GM19324 (cell line): ENCODE data around the gene LCE5A.
"Not testable (repeated sequence)": the region's sequence is repeated elsewhere in the genome, so short reads cannot be mapped to it uniquely, and the experiment has no call there.

Experiments used
- ATAC-seq: cut with Tn5 transposase; IDR thresholded peaks from one replicate; pipeline ENCODE4 v1.9.1; 2021; ENCODE audit warnings: mild to moderate bottlenecking, moderate library complexity; ENCODE audit not compliant: unreplicated experiment, low FRiP score

The LCE5A gene, protein sequence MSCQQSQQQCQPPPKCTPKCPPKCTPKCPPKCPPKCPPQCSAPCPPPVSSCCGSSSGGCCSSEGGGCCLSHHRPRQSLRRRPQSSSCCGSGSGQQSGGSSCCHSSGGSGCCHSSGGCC

GRCh38 chr1:152510503-152510902 is at the start of gene LCE5A:
Gene LCE5A (plus strand): TSS chr1:152510803. CDS start chr1:152511535, 732 bp downstream.
- no peak for ATAC-seq

GRCh38 chr1:152461544-152461943 is 49.1 kb upstream of the LCE5A start:
- ATAC-seq, result no peak

DNA sequence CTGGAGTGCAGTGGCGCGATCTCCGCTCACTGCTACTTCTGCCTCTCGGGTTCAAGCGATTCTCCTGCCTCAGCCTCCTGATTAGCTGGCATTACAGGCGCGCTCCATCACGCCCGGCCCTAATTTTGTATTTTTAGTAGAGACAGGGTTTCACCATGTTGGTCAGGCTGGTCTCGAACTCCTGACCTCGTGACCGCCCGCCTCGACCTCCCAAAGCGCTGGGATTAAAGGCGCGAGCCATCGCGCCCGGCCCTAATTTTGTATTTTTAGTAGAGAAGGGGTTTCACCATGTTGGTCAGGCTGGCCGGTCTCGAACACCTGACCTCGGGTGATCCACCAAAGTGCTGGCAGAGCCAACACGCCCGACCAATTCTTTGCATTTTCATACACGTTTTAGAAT is 48.0 kb upstream of the LCE5A start:
- no peak for ATAC-seq

DNA sequence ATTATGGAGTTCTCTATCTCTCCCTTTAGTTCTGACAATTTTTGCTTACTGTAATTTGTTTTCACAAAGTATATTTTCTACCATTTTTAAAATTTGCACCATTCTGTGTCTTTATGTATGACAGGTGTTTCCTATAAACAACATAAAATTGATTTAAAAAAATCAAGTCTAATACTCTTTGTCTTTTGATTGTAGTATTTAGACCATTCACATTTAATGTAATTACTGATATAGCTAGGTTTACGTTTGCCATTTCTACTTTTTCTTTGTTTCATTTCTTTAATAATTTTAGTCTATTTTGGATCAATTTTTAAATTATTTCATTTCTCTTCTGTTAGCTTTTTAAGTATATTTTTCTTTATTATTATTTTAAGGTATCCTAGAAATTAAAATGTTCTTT is 44.4 kb upstream of the LCE5A start:
- no peak for ATAC-seq

GRCh38 chr1:152473887-152474537 is 36.6 kb upstream of the LCE5A start:
- no peak for ATAC-seq

DNA sequence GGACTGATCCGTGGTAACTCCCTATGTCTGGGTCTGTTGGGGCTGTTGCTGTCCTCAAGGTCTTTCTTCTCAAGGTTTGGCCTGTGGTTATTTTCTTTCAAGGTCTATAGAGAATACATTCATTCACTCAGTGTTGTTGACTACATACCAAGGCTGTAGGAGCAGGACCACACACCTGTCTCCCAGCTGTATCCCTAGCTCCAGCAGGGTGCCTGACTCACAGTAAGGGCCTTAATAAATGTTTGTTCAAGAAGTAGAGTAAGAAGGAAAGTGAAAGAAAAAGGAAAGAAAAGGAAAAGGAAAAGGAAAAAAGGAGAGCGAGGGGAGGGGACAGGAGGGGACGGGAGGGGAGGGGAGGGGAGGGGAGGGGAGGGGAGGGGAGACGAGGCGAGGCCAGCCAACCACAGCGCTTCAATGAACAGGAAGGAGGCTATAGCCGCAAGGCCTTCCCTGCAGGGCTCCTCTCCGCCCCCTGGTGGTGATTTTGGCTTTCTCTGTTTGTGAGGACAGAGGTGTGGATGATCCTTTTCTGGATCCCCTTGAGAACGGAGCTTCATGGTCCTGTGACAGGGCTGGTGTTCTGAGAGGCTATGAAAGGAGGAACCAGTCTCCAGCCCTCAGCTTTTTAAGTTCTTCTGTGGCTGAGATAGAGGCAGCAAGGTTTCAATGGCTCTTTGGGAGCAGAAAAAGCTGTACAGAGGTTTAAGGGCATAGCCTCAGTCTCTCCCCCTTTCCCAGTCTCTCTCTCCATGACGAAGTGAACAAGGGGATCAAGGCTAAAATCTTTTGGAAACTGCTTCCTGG is 30.6 kb upstream of the LCE5A start:
- ATAC-seq, result no peak

DNA sequence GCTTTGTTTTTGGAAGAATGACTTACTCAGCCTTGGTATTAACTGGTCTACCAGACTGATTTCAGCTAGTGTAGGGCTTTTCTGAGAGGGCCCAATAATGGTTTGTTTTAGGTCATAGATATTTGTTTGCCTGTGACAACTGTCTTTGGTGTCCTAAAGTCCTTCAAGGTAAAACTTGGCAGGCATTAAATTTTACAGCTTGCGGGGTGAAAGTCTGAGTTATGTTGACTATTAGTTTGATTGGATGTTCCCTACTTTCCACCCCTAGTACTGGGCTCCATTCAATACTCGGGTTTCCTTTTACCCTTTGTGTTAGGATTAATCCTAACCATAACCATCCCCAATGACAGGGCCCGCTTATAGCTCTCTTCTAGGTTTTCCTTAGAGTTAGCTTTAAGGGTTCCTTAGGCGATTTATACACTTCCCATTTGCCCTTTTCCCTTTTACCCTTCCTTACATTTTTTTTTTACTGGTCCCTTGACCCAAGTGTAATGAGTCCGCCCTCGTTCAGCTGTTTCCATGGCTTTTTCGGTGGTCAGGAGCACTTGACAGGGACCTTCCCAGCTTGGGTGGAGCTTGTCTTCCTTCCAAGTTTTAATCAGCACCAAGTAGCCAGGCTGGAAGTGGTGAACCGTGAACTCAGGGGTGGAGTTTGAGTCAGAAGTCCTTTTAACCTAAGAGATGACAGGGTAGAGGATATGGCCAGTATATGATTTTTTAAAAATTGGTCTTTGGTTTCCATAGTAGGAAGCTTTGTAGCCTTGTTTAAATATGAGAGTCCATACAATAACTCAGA is 28.5 kb upstream of the LCE5A start:
- ATAC-seq, result no peak

DNA sequence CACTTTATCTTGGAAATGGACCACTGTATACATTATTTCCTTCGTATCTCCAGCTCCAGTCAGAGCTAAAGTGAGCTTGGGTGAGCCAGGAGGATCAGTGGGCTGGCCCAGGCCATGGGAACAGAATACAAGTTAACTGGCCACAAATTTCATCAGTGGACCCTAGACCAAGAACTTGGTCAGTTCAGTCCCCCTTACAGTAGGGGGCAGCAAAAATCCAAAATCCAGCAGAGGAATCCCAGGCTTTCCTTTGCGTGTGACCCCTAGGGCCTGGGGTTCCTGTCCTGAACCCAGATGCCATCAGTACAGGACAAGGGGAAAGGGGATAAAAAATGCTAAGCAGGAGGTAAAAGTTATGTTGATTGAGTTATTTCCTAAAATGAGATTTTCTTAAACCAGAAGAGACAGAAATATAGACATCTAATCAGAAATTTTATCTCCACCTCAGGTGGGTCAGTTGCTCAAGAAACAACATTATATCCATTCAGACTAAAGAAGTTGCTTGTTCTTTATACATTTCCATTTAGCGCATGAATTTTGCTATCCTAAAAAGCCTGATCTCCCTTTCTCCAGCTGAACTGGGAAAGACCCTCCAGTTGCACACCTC is 24.1 kb upstream of the LCE5A start:
- no peak for ATAC-seq

DNA sequence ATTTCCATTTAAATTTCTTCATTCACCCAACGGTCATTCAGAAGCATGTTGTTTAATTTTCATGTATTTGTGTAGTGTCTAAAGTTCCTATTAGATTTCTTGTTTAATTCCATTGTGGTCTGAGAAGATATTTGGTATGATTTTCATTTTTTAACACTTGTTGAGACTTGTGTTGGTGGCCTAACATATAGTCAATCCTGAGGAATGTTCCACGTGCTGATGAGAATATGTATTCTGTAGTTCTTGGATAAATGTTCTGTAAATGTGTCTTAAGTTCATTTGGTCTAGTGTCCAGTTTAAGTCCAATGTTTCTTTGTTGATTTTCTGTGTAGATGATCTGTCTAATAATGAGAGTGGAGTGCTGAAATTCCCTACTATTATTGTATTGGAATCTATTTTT is 22.7 kb upstream of the LCE5A start:
- no peak for ATAC-seq

GRCh38 chr1:152491537-152491936 is 19.1 kb upstream of the LCE5A start:
- ATAC-seq, result not testable (repeated sequence)

DNA sequence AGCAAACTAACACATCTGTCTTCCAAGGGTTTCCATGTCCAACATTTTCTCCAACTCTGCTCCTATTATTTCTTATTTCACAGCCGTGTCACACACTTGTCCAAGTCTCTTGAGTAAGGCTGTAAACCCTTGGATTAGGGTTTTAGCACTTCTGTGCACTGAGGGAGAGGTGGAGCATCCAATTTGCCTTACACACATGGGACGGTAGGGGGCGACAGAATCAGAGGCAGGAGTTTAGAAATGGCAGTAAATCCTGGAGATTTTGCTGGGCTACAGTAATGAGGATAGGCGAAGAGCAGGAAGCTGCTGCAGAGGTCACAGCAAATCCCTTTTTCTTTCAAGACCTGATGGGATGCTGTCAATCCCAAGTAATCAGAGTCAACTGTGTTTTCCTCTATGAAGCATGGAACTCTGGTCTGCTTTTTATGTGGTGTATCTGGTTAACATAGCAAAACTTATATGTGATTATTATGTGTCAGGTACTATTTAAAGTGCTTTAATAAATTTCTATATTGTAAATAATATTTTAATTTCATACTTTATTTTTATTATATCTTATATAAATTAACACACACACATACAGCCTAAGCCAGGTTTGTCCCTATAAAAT is 15.4 kb upstream of the LCE5A start:
- ATAC-seq, result no peak

- ATAC-seq, result no peak
These were observed 13.3 kb upstream of the LCE5A start for GRCh38 chr1:152497273-152497672.

DNA sequence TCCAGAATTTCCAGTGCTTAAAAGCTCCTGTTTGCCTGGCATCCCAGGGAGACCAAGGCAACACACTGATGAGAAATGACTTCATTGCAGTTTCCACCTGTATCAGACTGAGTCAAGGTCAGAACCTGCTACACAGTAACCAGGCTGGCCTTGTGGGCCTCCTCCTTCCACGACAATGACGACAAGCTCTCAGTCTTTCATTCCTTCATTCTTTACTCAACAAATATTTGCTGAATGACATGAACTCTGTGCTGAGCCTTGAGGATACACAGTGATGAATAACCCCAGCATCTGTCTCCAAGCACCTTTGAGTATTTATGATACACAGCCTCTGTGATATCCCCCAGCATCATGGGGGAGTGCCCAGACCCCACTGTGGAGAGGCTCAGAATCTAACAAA is 8.9 kb upstream of the LCE5A start:
- no peak for ATAC-seq

DNA sequence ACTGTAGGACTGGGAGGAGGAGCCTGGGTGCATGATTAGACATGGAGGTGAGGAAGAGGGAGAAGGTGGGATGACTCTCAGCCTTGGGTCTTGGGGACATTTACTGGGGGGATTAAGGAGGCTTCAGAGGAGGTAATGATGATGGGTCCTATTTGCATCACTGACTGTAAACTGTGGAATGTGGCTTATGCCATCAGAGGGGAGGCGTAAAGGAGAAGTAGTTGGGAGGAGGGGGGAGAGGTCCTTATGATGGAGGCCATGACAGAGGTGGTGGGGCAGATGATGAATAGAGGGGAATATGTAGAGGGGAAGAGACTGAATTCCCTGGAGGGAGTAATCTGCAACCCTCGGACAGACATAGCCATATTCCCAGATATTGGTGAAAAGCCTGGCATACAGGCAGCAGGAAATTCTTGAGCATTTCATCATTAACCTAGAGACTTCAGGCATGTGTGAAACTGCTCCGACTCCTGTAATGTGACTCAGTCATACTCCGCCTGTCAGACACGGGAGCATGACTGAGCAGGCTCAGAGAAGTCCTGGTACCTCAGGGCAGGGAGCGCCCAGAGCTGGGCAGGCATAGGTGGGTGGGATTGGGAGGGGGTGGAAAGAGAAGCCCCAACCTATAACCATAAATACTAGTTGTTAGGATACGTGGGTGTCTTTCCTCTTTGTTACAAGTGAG is 8.0 kb upstream of the LCE5A start:
- no peak for ATAC-seq

DNA sequence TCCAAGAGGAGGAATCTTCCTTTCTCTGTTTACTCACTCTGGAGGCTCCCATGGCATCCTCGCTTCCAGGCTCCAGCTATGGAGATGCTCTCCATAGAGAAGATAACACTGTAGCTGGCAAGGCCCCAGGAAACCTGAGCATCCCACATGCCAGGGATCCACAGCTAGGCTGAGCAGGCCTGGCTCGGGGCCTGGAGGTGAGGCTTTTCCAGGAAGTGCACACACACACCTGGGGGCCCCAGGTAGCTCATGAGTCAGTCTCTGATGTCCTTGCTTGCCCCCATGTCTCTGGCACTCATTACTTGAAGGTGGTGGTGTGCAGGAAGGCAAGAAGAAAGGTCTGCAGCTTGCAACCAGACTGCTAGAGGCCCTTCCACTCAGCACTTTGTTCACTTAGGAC is 5.5 kb upstream of the LCE5A start:
- no peak for ATAC-seq

GRCh38 chr1:152506899-152507498 is 3.6 kb upstream of the LCE5A start:
- no peak for ATAC-seq

GRCh38 chr1:152511596-152511995 is 993 bp downstream of the LCE5A start:
- ATAC-seq, result no peak

GRCh38 chr1:152513081-152513480 is 2.5 kb downstream of the LCE5A start:
- no peak for ATAC-seq

- no peak for ATAC-seq
These were observed 4.3 kb downstream of the LCE5A start for GRCh38 chr1:152514715-152515433.
